Keratinocyte (primary cell): ENCODE results near the gene VPS13A. TPM values are rescaled to one million over a fixed set of nuclear protein-coding genes. Genes with fewer than 3 reads are reported as not detected.

ENCODE experiments used
- DNase-seq: peaks from one replicate; pipeline ENCODE4 v3.0.0-alpha.2; 2011; ENCODE audit warnings: low read depth, missing footprints, low spot score
- FAIRE-seq: peaks from 2 replicates; lab custom pipeline; 2011; peaks lifted over from hg19 to GRCh38; lab: Jason Lieb, UNC
- H2AFZ ChIP-seq: 2 replicates; pipeline ENCODE4 v1.6.0; 2012; ENCODE audit warnings: low read length, control low read depth, inconsistent platforms; ENCODE audit not compliant: control insufficient read depth
- H3K27ac ChIP-seq: 2 replicates; pipeline ENCODE4 v1.5.1; 2011; ENCODE audit warnings: low read length; ENCODE audit not compliant: control insufficient read depth, insufficient read depth
- H3K27me3 ChIP-seq: 3 replicates; pipeline ENCODE4 v1.6.0; 2011; ENCODE audit warnings: low read length; ENCODE audit not compliant: control insufficient read depth, insufficient read depth; ENCODE audit errors: extremely low read depth
- H3K36me3 ChIP-seq, 2 experiments: 2 replicates in 1 of 2; 3 replicates in 1 of 2; pipeline ENCODE4 v1.5.1; 2011; ENCODE audit warnings: low read length in 2 of 2, mild to moderate bottlenecking in 1 of 2; ENCODE audit not compliant: control insufficient read depth in 2 of 2, insufficient read depth in 2 of 2; ENCODE audit errors: extremely low read depth in 1 of 2
- H3K4me1 ChIP-seq: 3 replicates; pipeline ENCODE4 v1.5.1; 2011; ENCODE audit warnings: low read length; ENCODE audit not compliant: control insufficient read depth, insufficient read depth; ENCODE audit errors: extremely low read depth
- H3K4me2 ChIP-seq: 3 replicates; pipeline ENCODE4 v1.6.0; 2011; ENCODE audit warnings: low read depth, low read length; ENCODE audit not compliant: control insufficient read depth, insufficient read depth; ENCODE audit errors: extremely low read depth
- H3K4me3 ChIP-seq, 3 experiments: fragments of 200-600 bp in 1 of 3; sonication (generic) in 1 of 3; 2 replicates in 2 of 3; 3 replicates in 1 of 3; pipeline ENCODE4 v1.5.1; 2011 to 2016; ENCODE audit warnings: low read length in 3 of 3, mild to moderate bottlenecking in 3 of 3, control low read depth in 2 of 3, inconsistent platforms in 1 of 3, low read depth in 1 of 3, mixed read lengths in 1 of 3, mixed run types in 1 of 3, moderate library complexity in 1 of 3; ENCODE audit not compliant: control insufficient read depth in 2 of 3, insufficient read depth in 2 of 3; ENCODE audit errors: extremely low read depth in 1 of 3
- H3K79me2 ChIP-seq: 2 replicates; pipeline ENCODE4 v1.6.0; 2012; ENCODE audit warnings: low read length; ENCODE audit not compliant: control insufficient read depth, insufficient read depth
- H3K9ac ChIP-seq: 3 replicates; pipeline ENCODE4 v1.6.0; 2011; ENCODE audit warnings: low read length; ENCODE audit not compliant: control insufficient read depth, insufficient read depth; ENCODE audit errors: extremely low read depth
- H3K9me1 ChIP-seq: 3 replicates; pipeline ENCODE4 v1.6.0; 2011; ENCODE audit warnings: low read length; ENCODE audit not compliant: control insufficient read depth, insufficient read depth; ENCODE audit errors: extremely low read depth
- H3K9me3 ChIP-seq: 2 replicates; pipeline ENCODE4 v1.5.1; 2012; ENCODE audit warnings: low read depth, low read length; ENCODE audit not compliant: control insufficient read depth
- H4K20me1 ChIP-seq: 3 replicates; pipeline ENCODE4 v1.6.0; 2011; ENCODE audit warnings: low read length; ENCODE audit not compliant: control insufficient read depth, insufficient read depth; ENCODE audit errors: extremely low read depth
- CTCF ChIP-seq, 3 experiments: IDR thresholded peaks in 1 of 3; conservative IDR thresholded peaks in 1 of 3; optimal IDR thresholded peaks in 1 of 3; 2 replicates in 2 of 3; 3 replicates in 1 of 3; pipeline versions ENCODE3 to v1.5.1; 2011; ENCODE audit warnings: low read length in 3 of 3, mild to moderate bottlenecking in 3 of 3, moderate library complexity in 2 of 3, control low read depth in 1 of 3, inconsistent platforms in 1 of 3; ENCODE audit not compliant: insufficient read depth in 2 of 3; ENCODE audit errors: extremely low read depth in 1 of 3
- EZH2 ChIP-seq: IDR thresholded peaks from one replicate; pipeline ENCODE4 v1.6.1; 2012; ENCODE audit warnings: inconsistent platforms, mild to moderate bottlenecking, low read length, moderate library complexity
- dilution Hi-C: fragments of 300-500 bp; cut with MboI; formaldehyde crosslinking; loops from one replicate; pipeline ENCODE4 v1.7.0; 2020; ENCODE audit warnings: low sequenced_read_pairs; ENCODE audit not compliant: extremely low pct_ligation_motif_present
- polyA plus RNA-seq, 5 experiments: library from polyadenylated mRNA; depleted of rRNA in 3 of 5; stranded (reverse) in 3 of 5; stranded (forward) in 1 of 5; unstranded in 1 of 5; fragments of >200 nt; gene quantifications; 1 replicate in 1 of 5; 2 replicates in 3 of 5; 3 replicates in 1 of 5; pipeline versions ENCODE4 v1.2.1 to v1.2.3, GENCODE V29; 2011 to 2012; ENCODE audit warnings: missing spikeins in 2 of 5, low read depth in 1 of 5, low replicate concordance in 1 of 5

VPS13A gene
- polyA plus RNA-seq, 1 donor (not counting 4 experiments of a cell fraction or from before 2014, with no cell fraction given): 55.3 TPM

- Histone ChIP-seq H3K9ac (no peak overlapping the region), H3K79me2 (no peaks in the 10 kb centered on the region), H3K9me1 (no peaks in the 10 kb centered on the region), H3K9me3 (no peaks in the 10 kb centered on the region), H2AFZ (no peak overlapping the region), H4K20me1 (no peaks in the 10 kb centered on the region), H3K27ac (no peak overlapping the region), H3K36me3 (peaks cover 0 to 2% of the 10 kb centered on the region in 2 experiments), H3K27me3 (no peaks in the 10 kb centered on the region), H3K4me3 (no peak overlapping the region), H3K4me1 (no peaks in the 10 kb centered on the region), H3K4me2 (no peak overlapping the region)
- DNase-seq (no peak), FAIRE-seq (no peak)
- dilution Hi-C loops: no loop called here
- TF ChIP-seq CTCF (optimal IDR thresholded peaks at IDR 0.05 in 1 of 3, IDR thresholded peaks at IDR 0.05 in 1 of 3, conservative IDR thresholded peaks at IDR 0.05 in 1 of 3; ENCODE audit: extremely low read depth in 1 of 3, insufficient read depth in 2 of 3, low read length in 3 of 3) (no peak), EZH2 (no peak)
These were observed 138.7 kb downstream of the VPS13A start for GRCh38 chr9:77316058-77316457.

- H3K79me2 ChIP-seq: no peaks in the 10 kb centered on the region
- no peaks in the 10 kb centered on the region for H3K27me3 ChIP-seq
- no peak for TF ChIP-seq CTCF (optimal IDR thresholded peaks at IDR 0.05 in 1 of 3, IDR thresholded peaks at IDR 0.05 in 1 of 3, conservative IDR thresholded peaks at IDR 0.05 in 1 of 3; ENCODE audit: extremely low read depth in 1 of 3, insufficient read depth in 2 of 3, low read length in 3 of 3)
- TF ChIP-seq EZH2: no peak
- no peaks in the 10 kb centered on the region for H4K20me1 ChIP-seq
- DNase-seq (no peak), FAIRE-seq (no peak)
- dilution Hi-C loops: no loop called here
- H3K9ac ChIP-seq: no peak overlapping the region
- H3K4me3 ChIP-seq: no peak overlapping the region
- H3K27ac ChIP-seq: no peak overlapping the region
- no peak overlapping the region for H2AFZ ChIP-seq
- no peak overlapping the region for H3K4me2 ChIP-seq
- peaks cover 2 to 7% of the 10 kb centered on the region in 2 experiments for H3K36me3 ChIP-seq
- H3K9me1 ChIP-seq: peaks cover 3% of the 10 kb centered on the region
- no peaks in the 10 kb centered on the region for H3K4me1 ChIP-seq
- no peaks in the 10 kb centered on the region for H3K9me3 ChIP-seq
These were observed 147.7 kb downstream of the VPS13A start for GRCh38 chr9:77325058-77325457.
